Forelimb muscle (tissue), 1 donor: ENCODE measurements around the gene ZNF140. TPM values are rescaled to one million over a fixed set of nuclear protein-coding genes. Genes with fewer than 3 reads are reported as not detected.

ENCODE experiments used
- DNase-seq: peaks from one replicate; pipeline ENCODE4 v3.0.0-alpha.2; 2013; ENCODE audit warnings: low read depth
- polyA plus RNA-seq: library from polyadenylated mRNA; unstranded; fragments of 120-200 nt; gene quantifications from one replicate; pipeline ENCODE4 v1.2.1, GENCODE V29; 2013; ENCODE audit not compliant: insufficient read length

ZNF140 gene
- 16.0 TPM for polyA plus RNA-seq

- DNase-seq: peak; percentile 92
Measured at GRCh38 chr12:133080368-133081158, at the start of gene ZNF140. Gene ZNF140 (plus strand): TSS chr12:133080923. CDS start chr12:133081321, 398 bp downstream.

GRCh38 chr12:133037207-133038005 lies 43.3 kb upstream of the ZNF140 start, which contains the start of gene ZNF84:
Gene ZNF84 (plus strand): TSS chr12:133037509. CDS start chr12:133041468, 3,959 bp downstream.
- peak; percentile 93 for DNase-seq

GRCh38 chr12:133038118-133038709 lies 42.5 kb upstream of the ZNF140 start:
- DNase-seq: no peak

- DNase-seq: no peak
Measured at GRCh38 chr12:133046698-133047097, 34.0 kb upstream of the ZNF140 start.

GRCh38 chr12:133057446-133057845 lies 23.3 kb upstream of the ZNF140 start:
- DNase-seq: no peak

GRCh38 chr12:133058203-133059113 lies 22.3 kb upstream of the ZNF140 start:
- DNase-seq: no peak

- no peak for DNase-seq
Measured at GRCh38 chr12:133061954-133062353, 18.8 kb upstream of the ZNF140 start.

GRCh38 chr12:133063556-133063955 lies 17.2 kb upstream of the ZNF140 start:
- no peak for DNase-seq

GRCh38 chr12:133073836-133074235 lies 6.9 kb upstream of the ZNF140 start:
- DNase-seq: no peak

- peak; percentile 99 for DNase-seq
Measured at GRCh38 chr12:133080026-133080367, 726 bp upstream of the ZNF140 start.

- DNase-seq: no peak
Measured at GRCh38 chr12:133081159-133081780, 547 bp downstream of the ZNF140 start.

GRCh38 chr12:133083345-133083744 lies 2.6 kb downstream of the ZNF140 start:
- no peak for DNase-seq

GRCh38 chr12:133105620-133106019 lies 24.9 kb downstream of the ZNF140 start:
- no peak for DNase-seq

- no peak for DNase-seq
Measured at GRCh38 chr12:133106253-133106652, 25.5 kb downstream of the ZNF140 start.

- no peak for DNase-seq
Measured at GRCh38 chr12:133107121-133107520, 26.4 kb downstream of the ZNF140 start.

- DNase-seq: no peak
Measured at GRCh38 chr12:133108150-133108549, 27.4 kb downstream of the ZNF140 start.

- DNase-seq: no peak
Measured at GRCh38 chr12:133120385-133121191, 39.9 kb downstream of the ZNF140 start.

- DNase-seq: no peak
Measured at GRCh38 chr12:133124674-133125073, 44.0 kb downstream of the ZNF140 start.

- no peak for DNase-seq
Measured at GRCh38 chr12:133129368-133130037, 48.8 kb downstream of the ZNF140 start.
